Smooth muscle cell (in vitro differentiated cells): ENCODE measurements around the gene IGF2. TPM values are rescaled to one million over a fixed set of nuclear protein-coding genes. Genes with fewer than 3 reads are reported as not detected.

Experiments
- DNase-seq: peaks from one replicate; lab custom pipeline; 2025; ENCODE audit not compliant: unreplicated experiment; lab: John Stamatoyannopoulos, UW
- H2AFZ ChIP-seq: fragments of 200-600 bp; sonication (generic); 2 replicates; pipeline ENCODE4 v1.6.0; 2016; ENCODE audit warnings: antibody characterized with exemption, low read depth, mild to moderate bottlenecking
- H3F3A ChIP-seq: fragments of 200-600 bp; sonication (generic); 2 replicates; pipeline ENCODE4 v1.6.0; 2017; ENCODE audit warnings: antibody characterized with exemption, low read depth
- H3K27ac ChIP-seq: fragments of 200-600 bp; sonication (generic); 2 replicates; pipeline ENCODE4 v1.5.1; 2016; ENCODE audit warnings: low read depth, mild to moderate bottlenecking
- H3K27me3 ChIP-seq: fragments of 200-600 bp; sonication (generic); 2 replicates; pipeline ENCODE4 v1.6.1; 2016; ENCODE audit warnings: low read depth, mild to moderate bottlenecking
- H3K36me3 ChIP-seq: fragments of 200-600 bp; sonication (generic); 2 replicates; pipeline ENCODE4 v1.5.1; 2016; ENCODE audit warnings: low read depth
- H3K4me1 ChIP-seq: fragments of 200-600 bp; sonication (generic); 2 replicates; pipeline ENCODE4 v1.5.1; 2016; ENCODE audit warnings: low read depth
- H3K4me2 ChIP-seq: fragments of 200-600 bp; sonication (generic); 2 replicates; pipeline ENCODE4 v1.6.0; 2016; ENCODE audit warnings: mild to moderate bottlenecking
- H3K4me3 ChIP-seq: fragments of 200-600 bp; sonication (generic); 2 replicates; pipeline ENCODE4 v1.5.1; 2016; ENCODE audit warnings: mild to moderate bottlenecking
- H3K79me2 ChIP-seq: fragments of 200-600 bp; sonication (generic); 2 replicates; pipeline ENCODE4 v1.6.0; 2016; ENCODE audit warnings: low read depth, mild to moderate bottlenecking
- H3K9ac ChIP-seq: fragments of 200-600 bp; sonication (generic); 2 replicates; pipeline ENCODE4 v1.6.0; 2016; ENCODE audit warnings: low read depth
- H3K9me3 ChIP-seq: fragments of 200-600 bp; sonication (generic); replicated peaks from 2 replicates; pipeline ENCODE4 v1.5.1; 2016; ENCODE audit warnings: low read depth
- H4K20me1 ChIP-seq: fragments of 200-600 bp; sonication (generic); 2 replicates; pipeline ENCODE4 v1.6.0; 2016; ENCODE audit warnings: low read depth
- CTCF ChIP-seq: fragments of 200-600 bp; sonication (generic); IDR thresholded peaks from 2 replicates; pipeline ENCODE4 v1.5.1; 2017; ENCODE audit warnings: borderline replicate concordance, mild to moderate bottlenecking, antibody characterized with exemption; ENCODE audit not compliant: insufficient read depth, poor library complexity, severe bottlenecking
- WGBS: methylation state at CpG from one replicate; pipeline ENCODE4 v1.1.7; 2016; ENCODE audit warnings: low lambda C conversion rate; 5-methylcytosine and 5-hydroxymethylcytosine counted together
- polyA plus RNA-seq: library from polyadenylated mRNA; unstranded; fragments of >200 nt; fragmentation: Nextera tagmentation; extraction: Ambion mirVana; gene quantifications from 2 replicates; pipeline ENCODE4 v1.2.1, GENCODE V29; 2016
- total RNA-seq: library from RNA; depleted of rRNA; stranded (reverse); fragments of >200 nt; gene quantifications from 2 replicates; pipeline ENCODE4 v1.2.3, GENCODE V29; 2014

The IGF2 gene
- total and polyA plus RNA-seq, 2 experiments from 2014 or later = 2,086 to 3,877 TPM

- H4K20me1 ChIP-seq = peaks cover 19% of the 10 kb centered on the region
- no peak for DNase-seq
- TF ChIP-seq CTCF = no peak
- no peaks in the 10 kb centered on the region for H3K9me3 ChIP-seq
- peaks cover 22% of the 10 kb centered on the region for H3K4me1 ChIP-seq
- no peaks in the 10 kb centered on the region for H3K27me3 ChIP-seq
- peak overlapping the region; percentile 87 for H3K4me3 ChIP-seq
- H3K9ac ChIP-seq = peak overlapping the region; percentile 75
- H3K79me2 ChIP-seq = peaks cover 67% of the 10 kb centered on the region
- 27% methylated on average over 5 of the region's 5 CpGs for WGBS
- peaks cover 11% of the 10 kb centered on the region for H3F3A ChIP-seq
- no peak overlapping the region for H2AFZ ChIP-seq
- H3K36me3 ChIP-seq = no peaks in the 10 kb centered on the region
- peak overlapping the region; percentile 96 for H3K4me2 ChIP-seq
- peak overlapping the region; percentile 88 for H3K27ac ChIP-seq
Observed at GRCh38 chr11:2142300-2142759, 3.1 kb upstream of the IGF2 start.

DNA sequence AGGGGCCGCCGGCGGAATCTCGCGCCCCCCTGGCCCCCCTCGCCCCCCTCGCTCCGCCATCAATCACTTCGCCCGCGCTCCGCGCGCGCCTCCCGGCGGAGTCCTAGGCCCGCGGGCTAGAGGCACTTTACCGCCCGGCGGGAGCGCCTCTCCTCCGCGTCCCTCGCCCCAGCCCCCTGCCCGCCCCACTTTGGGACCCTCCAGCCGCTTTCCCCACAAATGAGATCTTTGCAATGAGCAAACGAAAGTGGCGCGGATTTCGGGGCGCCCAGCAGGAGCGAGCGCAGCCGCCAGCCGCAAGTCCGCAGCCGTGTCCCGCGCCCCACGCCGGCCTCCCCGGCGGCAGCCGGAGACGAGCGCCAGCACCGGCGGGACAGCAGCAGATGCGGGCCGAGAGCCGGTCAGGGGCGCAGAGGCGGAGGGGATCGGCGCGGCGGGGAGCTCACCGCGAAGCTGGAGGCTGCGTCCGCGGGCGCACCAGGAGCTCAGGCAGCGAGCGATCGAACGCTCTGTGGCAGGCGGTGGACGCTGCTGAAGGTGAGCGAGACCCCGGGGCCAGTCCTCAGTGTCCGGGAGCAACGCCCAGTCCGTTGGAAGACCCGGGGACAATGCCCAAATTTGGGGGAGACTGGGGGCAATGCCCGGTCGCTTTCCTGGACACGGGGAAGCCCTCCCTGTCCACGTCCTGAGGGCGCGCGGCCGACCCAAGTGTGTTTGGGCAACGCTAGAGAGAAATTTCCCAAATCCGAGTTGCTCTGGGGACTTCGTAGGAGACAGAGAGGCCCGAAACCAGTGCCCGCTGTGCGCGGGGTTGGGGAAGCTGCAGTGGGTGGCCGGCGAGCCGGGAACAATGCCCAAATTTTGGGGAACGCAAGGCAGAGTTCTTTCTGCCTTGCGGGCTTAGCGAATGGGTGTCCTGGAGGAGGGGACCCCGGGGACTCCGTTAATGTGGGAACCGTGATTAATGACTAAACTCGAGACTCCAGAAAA, 1.5 kb upstream of the IGF2 start:
- WGBS = 4% methylated on average over 98 of the region's 102 CpGs
- Histone ChIP-seq H3K27ac (peak overlapping the region; percentile 88), H3K4me3 (peak overlapping the region; percentile 87)

DNA sequence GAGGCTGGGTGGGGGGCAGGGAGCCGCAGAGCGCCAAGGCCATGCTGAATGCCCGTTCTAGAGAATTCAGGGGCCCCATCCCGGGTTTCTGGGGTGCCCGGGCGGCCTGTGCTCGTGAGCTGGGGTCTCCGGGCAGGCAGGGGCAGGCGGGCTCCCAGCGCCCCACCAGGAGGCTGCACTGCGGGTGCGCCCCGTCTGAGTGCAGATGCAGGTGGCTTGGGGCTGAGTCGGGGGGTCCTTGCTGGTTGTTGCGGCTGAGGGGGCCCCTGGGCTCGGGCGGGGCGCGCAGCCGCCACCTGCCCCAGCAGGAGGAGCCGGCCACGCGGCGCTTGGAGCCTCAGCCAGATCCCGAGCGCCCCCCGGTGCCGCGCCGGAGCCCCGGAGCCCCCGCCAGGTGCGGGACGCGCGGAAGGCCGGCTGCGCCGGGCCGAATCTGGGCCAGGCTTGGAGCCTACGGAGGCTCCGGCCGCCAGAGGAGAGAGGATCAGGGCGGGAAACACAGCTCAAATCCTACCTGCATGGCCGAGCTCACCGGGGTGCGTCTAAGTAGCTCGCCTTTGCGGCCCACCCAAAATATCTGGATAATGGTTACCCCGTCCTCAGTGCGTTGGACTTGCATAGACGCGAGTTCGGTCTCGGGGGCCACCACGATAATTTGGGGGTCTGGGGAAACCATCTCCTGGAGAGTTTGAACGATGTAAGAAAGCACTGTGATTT, 590 bp upstream of the IGF2 start:
- peak overlapping the region; percentile 96 for H3K4me2 ChIP-seq

More for the DNA sequence above, 1.5 kb upstream of the IGF2 start:
- DNase-seq = no peak
- H3K36me3 ChIP-seq = no peaks in the 10 kb centered on the region
- H3K9ac ChIP-seq = peak overlapping the region; percentile 75
- peaks cover 27% of the 10 kb centered on the region for H3F3A ChIP-seq
- no peaks in the 10 kb centered on the region for H3K9me3 ChIP-seq
- H3K4me2 ChIP-seq = peak overlapping the region; percentile 96
- H3K27me3 ChIP-seq = no peaks in the 10 kb centered on the region
- H3K4me1 ChIP-seq = peaks cover 31% of the 10 kb centered on the region
- H3K79me2 ChIP-seq = peaks cover 83% of the 10 kb centered on the region
- H2AFZ ChIP-seq = peak overlapping the region; percentile 3
- H4K20me1 ChIP-seq = peaks cover 35% of the 10 kb centered on the region
- TF ChIP-seq CTCF = no peak

More for the DNA sequence above, 590 bp upstream of the IGF2 start:
- H3K4me3 ChIP-seq = peak overlapping the region; percentile 87
- DNase-seq = no peak
- no peaks in the 10 kb centered on the region for H3K9me3 ChIP-seq
- peaks cover 37% of the 10 kb centered on the region for H3F3A ChIP-seq
- no peak for TF ChIP-seq CTCF
- H3K27ac ChIP-seq = no peak overlapping the region
- peaks cover 45% of the 10 kb centered on the region for H4K20me1 ChIP-seq
- no peak overlapping the region for H2AFZ ChIP-seq
- H3K36me3 ChIP-seq = no peaks in the 10 kb centered on the region
- peaks cover 31% of the 10 kb centered on the region for H3K4me1 ChIP-seq
- H3K27me3 ChIP-seq = no peaks in the 10 kb centered on the region
- H3K79me2 ChIP-seq = peaks cover 85% of the 10 kb centered on the region
- WGBS = 4% methylated on average over 43 of the region's 57 CpGs
- peak overlapping the region; percentile 75 for H3K9ac ChIP-seq
